ENCODE results near the gene CHRD. TPM values are rescaled to one million over a fixed set of nuclear protein-coding genes. Genes with fewer than 3 reads are reported as not detected.

The CHRD gene
- total RNA-seq, 4 donors from 2014 or later: 8.2 to 27.4 (median 16.5) TPM

GRCh38 chr3:184419171-184419570 is 39.3 kb downstream of the CHRD start:
- H3K27me3 ChIP-seq: no peaks in the 10 kb centered on the region
- TF ChIP-seq EP300 (IDR thresholded peaks at IDR 0.05): no peak
- no peak for TF ChIP-seq POLR2AphosphoS5 (IDR thresholded peaks at IDR 0.05)
- TF ChIP-seq POLR2A (IDR thresholded peaks at IDR 0.05): no peak
- TF ChIP-seq CTCF (IDR thresholded peaks at IDR 0.05): no peak
- H3K9me3 ChIP-seq: no peaks in the 10 kb centered on the region
- no peak overlapping the region for H3K4me3 ChIP-seq
- 68 to 73% methylated on average over 4 of the region's 5 CpGs for WGBS, 2 donors (ENCODE audit: low coverage in 1 of 2)
- H3K36me3 ChIP-seq: no peaks in the 10 kb centered on the region
- no peak overlapping the region for H3K27ac ChIP-seq
- peaks cover 0 to 7% (median 0%) of the 10 kb centered on the region in 3 donors for H3K4me1 ChIP-seq
- no peak for ATAC-seq

GRCh38 chr3:184423561-184423960 is 43.7 kb downstream of the CHRD start:
- Histone ChIP-seq H3K27ac (no peak overlapping the region), H3K36me3 (no peaks in the 10 kb centered on the region), H3K4me1 (no peaks in the 10 kb centered on the region), H3K9me3 (no peaks in the 10 kb centered on the region), H3K27me3 (no peaks in the 10 kb centered on the region), H3K4me3 (no peak overlapping the region)
- WGBS, 2 donors (ENCODE audit: low coverage in 1 of 2): 57 to 92% methylated on average over 2 to 3 of the region's 3 CpGs
- no peak for TF ChIP-seq POLR2A (IDR thresholded peaks at IDR 0.05)
- TF ChIP-seq CTCF (IDR thresholded peaks at IDR 0.05): no peak
- no peak for TF ChIP-seq EP300 (IDR thresholded peaks at IDR 0.05)
- no peak for TF ChIP-seq POLR2AphosphoS5 (IDR thresholded peaks at IDR 0.05)
- ATAC-seq: no peak

- no peak overlapping the region for H3K27ac ChIP-seq
- no peaks in the 10 kb centered on the region for H3K27me3 ChIP-seq
- 80 to 100% methylated on average over 2 to 7 of the region's 12 CpGs for WGBS, 2 donors (ENCODE audit: low coverage in 1 of 2)
- H3K9me3 ChIP-seq: no peaks in the 10 kb centered on the region
- no peak for TF ChIP-seq EP300 (IDR thresholded peaks at IDR 0.05)
- TF ChIP-seq POLR2AphosphoS5 (IDR thresholded peaks at IDR 0.05): no peak
- no peaks in the 10 kb centered on the region for H3K4me1 ChIP-seq
- H3K4me3 ChIP-seq: no peak overlapping the region
- no peak for ATAC-seq
- no peaks in the 10 kb centered on the region for H3K36me3 ChIP-seq
Observed at GRCh38 chr3:184426691-184427141, 46.9 kb downstream of the CHRD start.

GRCh38 chr3:184428561-184429175 is 48.8 kb downstream of the CHRD start:
- no peak overlapping the region for H3K4me3 ChIP-seq
- H3K27me3 ChIP-seq: no peaks in the 10 kb centered on the region
- H3K27ac ChIP-seq: no peak overlapping the region
- no peaks in the 10 kb centered on the region for H3K4me1 ChIP-seq
- no peak for TF ChIP-seq CTCF (IDR thresholded peaks at IDR 0.05)
- TF ChIP-seq POLR2AphosphoS5 (IDR thresholded peaks at IDR 0.05): no peak
- TF ChIP-seq POLR2A (IDR thresholded peaks at IDR 0.05): no peak
- TF ChIP-seq EP300 (IDR thresholded peaks at IDR 0.05): no peak
- peak; percentile 22 for ATAC-seq
- H3K36me3 ChIP-seq: no peaks in the 10 kb centered on the region
- H3K9me3 ChIP-seq: no peaks in the 10 kb centered on the region
- WGBS, 2 donors (ENCODE audit: low coverage in 1 of 2): 39 to 45% methylated on average over 6 of the region's 6 CpGs

GRCh38 chr3:184429786-184430185 is 49.9 kb downstream of the CHRD start:
- no peak for ATAC-seq
- H3K27ac ChIP-seq: no peak overlapping the region
- WGBS, 2 donors (ENCODE audit: low coverage in 1 of 2): 85 to 93% methylated on average over 3 to 4 of the region's 4 CpGs

More at GRCh38 chr3:184429786-184430185, 49.9 kb downstream of the CHRD start:
- H3K36me3 ChIP-seq: no peaks in the 10 kb centered on the region
- H3K4me1 ChIP-seq: no peaks in the 10 kb centered on the region
- no peaks in the 10 kb centered on the region for H3K9me3 ChIP-seq
- TF ChIP-seq CTCF (IDR thresholded peaks at IDR 0.05) (no peak), POLR2A (IDR thresholded peaks at IDR 0.05) (no peak), POLR2AphosphoS5 (IDR thresholded peaks at IDR 0.05) (no peak), EP300 (IDR thresholded peaks at IDR 0.05) (no peak)
- H3K4me3 ChIP-seq: no peak overlapping the region
- H3K27me3 ChIP-seq: no peaks in the 10 kb centered on the region

All from gastroesophageal sphincter (tissue), 4 donors.